Stimulated activated naive CD8-positive, alpha-beta T cell treated with anti-CD3 and anti-CD28 coated beads, Interleukin-15, Interleukin-2, amounts not matched to agents 100 ng/mL and 50 ng/mL, for 24 hours (primary cell): Measurements from ENCODE around the gene CD63.

Experiments
- H3K27ac Mint-ChIP-seq: one replicate; pipeline ENCODE4 v1.8.0; 2021; ENCODE audit warnings: mild to moderate bottlenecking, mixed read lengths
- H3K27me3 Mint-ChIP-seq: one replicate; pipeline ENCODE4 v1.8.0; 2021; ENCODE audit warnings: mixed read lengths
- H3K36me3 Mint-ChIP-seq: one replicate; pipeline ENCODE4 v1.8.0; 2021; ENCODE audit warnings: low read depth, mixed read lengths
- H3K4me1 Mint-ChIP-seq: one replicate; pipeline ENCODE4 v1.8.0; 2021; ENCODE audit warnings: low read depth, mixed read lengths
- H3K4me3 Mint-ChIP-seq: one replicate; pipeline ENCODE4 v1.8.0; 2021; ENCODE audit warnings: mild to moderate bottlenecking, mixed read lengths
- H3K9me3 Mint-ChIP-seq: one replicate; pipeline ENCODE4 v1.8.0; 2021; ENCODE audit warnings: mixed read lengths

CD63 gene

GRCh38 chr12:55679691-55680090, 49.1 kb downstream of the CD63 start:
- no peak overlapping the region for H3K4me3 Mint-ChIP-seq
- H3K27ac Mint-ChIP-seq: no peak overlapping the region
- peaks cover 13% of the 10 kb centered on the region for H3K4me1 Mint-ChIP-seq
- H3K36me3 Mint-ChIP-seq: no peaks in the 10 kb centered on the region
- peaks cover 29% of the 10 kb centered on the region for H3K27me3 Mint-ChIP-seq
- no peaks in the 10 kb centered on the region for H3K9me3 Mint-ChIP-seq

- Mint-ChIP-seq H3K4me1 (peaks cover 16% of the 10 kb centered on the region), H3K27me3 (peaks cover 28% of the 10 kb centered on the region), H3K9me3 (no peaks in the 10 kb centered on the region), H3K36me3 (no peaks in the 10 kb centered on the region), H3K27ac (no peak overlapping the region), H3K4me3 (no peak overlapping the region)
Observed at GRCh38 chr12:55676707-55677106, 52.1 kb downstream of the CD63 start.

- H3K4me3 Mint-ChIP-seq: no peak overlapping the region
- H3K4me1 Mint-ChIP-seq: peaks cover 6% of the 10 kb centered on the region
- no peaks in the 10 kb centered on the region for H3K36me3 Mint-ChIP-seq
- no peaks in the 10 kb centered on the region for H3K9me3 Mint-ChIP-seq
- no peak overlapping the region for H3K27ac Mint-ChIP-seq
- peaks cover 18% of the 10 kb centered on the region for H3K27me3 Mint-ChIP-seq
Observed at GRCh38 chr12:55675666-55676065, 53.1 kb downstream of the CD63 start.
